Measurements from ENCODE around the gene LUC7L3.

- TF ChIP-seq, protein P1, sequence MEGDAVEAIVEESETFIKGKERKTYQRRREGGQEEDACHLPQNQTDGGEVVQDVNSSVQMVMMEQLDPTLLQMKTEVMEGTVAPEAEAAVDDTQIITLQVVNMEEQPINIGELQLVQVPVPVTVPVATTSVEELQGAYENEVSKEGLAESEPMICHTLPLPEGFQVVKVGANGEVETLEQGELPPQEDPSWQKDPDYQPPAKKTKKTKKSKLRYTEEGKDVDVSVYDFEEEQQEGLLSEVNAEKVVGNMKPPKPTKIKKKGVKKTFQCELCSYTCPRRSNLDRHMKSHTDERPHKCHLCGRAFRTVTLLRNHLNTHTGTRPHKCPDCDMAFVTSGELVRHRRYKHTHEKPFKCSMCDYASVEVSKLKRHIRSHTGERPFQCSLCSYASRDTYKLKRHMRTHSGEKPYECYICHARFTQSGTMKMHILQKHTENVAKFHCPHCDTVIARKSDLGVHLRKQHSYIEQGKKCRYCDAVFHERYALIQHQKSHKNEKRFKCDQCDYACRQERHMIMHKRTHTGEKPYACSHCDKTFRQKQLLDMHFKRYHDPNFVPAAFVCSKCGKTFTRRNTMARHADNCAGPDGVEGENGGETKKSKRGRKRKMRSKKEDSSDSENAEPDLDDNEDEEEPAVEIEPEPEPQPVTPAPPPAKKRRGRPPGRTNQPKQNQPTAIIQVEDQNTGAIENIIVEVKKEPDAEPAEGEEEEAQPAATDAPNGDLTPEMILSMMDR (IDR thresholded peaks at IDR 0.05) = no peak
- TF ChIP-seq POLR2A (IDR thresholded peaks at IDR 0.05) = no peak
- TF ChIP-seq EP300 (IDR thresholded peaks at IDR 0.05) = no peak
Measured at GRCh38 chr17:50697062-50697461, 22.3 kb upstream of the LUC7L3 start.
